ENCODE results near the gene MTR. TPM values are rescaled to one million over a fixed set of nuclear protein-coding genes. Genes with fewer than 3 reads are reported as not detected.

Gene MTR
- 22.2 and 30.7 TPM in 2 replicates for total RNA-seq

DNA sequence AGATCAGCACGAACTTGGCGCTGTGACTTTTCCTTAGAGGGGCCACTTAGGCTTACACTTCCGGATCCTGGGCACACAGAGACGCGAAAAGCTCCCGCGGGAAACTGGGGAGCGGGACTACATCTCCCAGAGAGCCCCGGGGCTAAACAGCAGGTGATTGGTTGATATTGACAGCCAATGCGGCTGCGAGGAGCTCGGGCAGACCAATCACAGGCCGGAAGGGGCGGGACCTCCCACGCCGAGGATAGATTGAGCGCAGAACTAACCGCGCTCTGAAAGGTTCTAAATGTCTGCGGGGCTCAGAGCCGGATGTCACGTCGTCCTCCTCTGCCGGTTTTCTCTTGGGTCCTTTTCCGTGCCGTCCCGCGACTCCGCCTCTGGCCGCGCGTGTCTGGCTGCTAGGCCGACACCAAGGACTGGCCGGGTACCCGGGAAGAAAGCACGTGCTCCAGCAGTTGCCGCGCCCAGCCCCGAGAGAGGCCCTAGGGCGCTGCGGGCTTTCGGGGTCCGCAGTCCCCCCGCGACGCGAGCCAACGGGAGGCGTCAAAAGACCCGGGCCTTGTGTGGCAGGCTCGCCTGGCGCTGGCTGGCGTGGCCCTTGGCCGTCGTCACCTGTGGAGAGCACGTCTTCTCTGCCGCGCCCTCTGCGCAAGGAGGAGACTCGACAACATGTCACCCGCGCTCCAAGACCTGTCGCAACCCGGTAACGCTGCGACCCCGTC, at the start of gene MTR:
TSS of gene MTR (plus strand) at position 258 of the 722 bp plus-strand sequence. CDS start at position 670, 412 bp downstream.

Other genes starting within 250 kb of the MTR start
- 18.9 and 24.1 TPM in 2 replicates for gene HEATR1, start 190.8 kb upstream of the MTR start, total RNA-seq
- 0.09 and 0.14 TPM in 2 replicates for gene ACTN2, start 108.8 kb upstream of the MTR start, total RNA-seq
- not detected in 2 replicates for gene MT1HL1, start 209.1 kb downstream of the MTR start, total RNA-seq
- gene RYR2, start 246.9 kb downstream of the MTR start, total RNA-seq: under 0.01 and 0.14 TPM in 2 replicates

Data from smooth muscle cell of bladder (primary cell).